Fibroblast of mammary gland (primary cell): ENCODE measurements around the gene DPP8.
A peak's percentile ranks its signal among the peaks of the same experiment; 100 is the strongest.
"Not testable (repeated sequence)": the region's sequence is repeated elsewhere in the genome, so short reads cannot be mapped to it uniquely, and the experiment has no call there.

Source experiments
- DNase-seq: peaks from one replicate; pipeline ENCODE4 v3.0.0-alpha.2; 2010; ENCODE audit warnings: low read depth
- H3K4me3 ChIP-seq: 2 replicates; pipeline ENCODE4 v1.5.1; 2011; ENCODE audit warnings: low read depth, mild to moderate bottlenecking, low read length, moderate library complexity; ENCODE audit not compliant: control insufficient read depth
- TF ChIP-seq, protein P1 (sequence below): conservative IDR thresholded peaks from 2 replicates; pipeline ENCODE4 v1.5.1; 2011; ENCODE audit warnings: low read depth, low read length, inconsistent platforms; ENCODE audit not compliant: control insufficient read depth, insufficient read depth

Gene DPP8

DNA sequence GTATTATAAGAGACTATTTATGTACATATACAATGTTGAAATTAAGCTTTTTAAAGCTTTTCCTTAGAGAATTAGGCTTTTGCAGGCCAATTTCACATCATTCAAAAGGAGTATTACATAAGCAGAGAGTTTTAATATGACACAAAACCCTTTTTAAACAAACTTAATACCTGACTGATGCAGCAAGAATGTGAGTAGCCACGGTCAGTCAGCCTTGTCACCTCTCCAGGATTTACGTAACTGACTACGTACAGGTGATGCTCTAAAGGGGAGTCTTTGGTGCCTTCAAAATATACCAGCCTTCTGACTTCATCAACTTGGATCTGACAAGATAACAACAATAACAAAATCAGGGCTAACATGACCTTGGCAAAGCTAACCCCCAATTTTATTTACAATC, 50.6 kb downstream of the DPP8 start:
- no peak overlapping the region for H3K4me3 ChIP-seq
- TF ChIP-seq, protein P1, sequence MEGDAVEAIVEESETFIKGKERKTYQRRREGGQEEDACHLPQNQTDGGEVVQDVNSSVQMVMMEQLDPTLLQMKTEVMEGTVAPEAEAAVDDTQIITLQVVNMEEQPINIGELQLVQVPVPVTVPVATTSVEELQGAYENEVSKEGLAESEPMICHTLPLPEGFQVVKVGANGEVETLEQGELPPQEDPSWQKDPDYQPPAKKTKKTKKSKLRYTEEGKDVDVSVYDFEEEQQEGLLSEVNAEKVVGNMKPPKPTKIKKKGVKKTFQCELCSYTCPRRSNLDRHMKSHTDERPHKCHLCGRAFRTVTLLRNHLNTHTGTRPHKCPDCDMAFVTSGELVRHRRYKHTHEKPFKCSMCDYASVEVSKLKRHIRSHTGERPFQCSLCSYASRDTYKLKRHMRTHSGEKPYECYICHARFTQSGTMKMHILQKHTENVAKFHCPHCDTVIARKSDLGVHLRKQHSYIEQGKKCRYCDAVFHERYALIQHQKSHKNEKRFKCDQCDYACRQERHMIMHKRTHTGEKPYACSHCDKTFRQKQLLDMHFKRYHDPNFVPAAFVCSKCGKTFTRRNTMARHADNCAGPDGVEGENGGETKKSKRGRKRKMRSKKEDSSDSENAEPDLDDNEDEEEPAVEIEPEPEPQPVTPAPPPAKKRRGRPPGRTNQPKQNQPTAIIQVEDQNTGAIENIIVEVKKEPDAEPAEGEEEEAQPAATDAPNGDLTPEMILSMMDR, result no peak
- peak; percentile 16 for DNase-seq

DNA sequence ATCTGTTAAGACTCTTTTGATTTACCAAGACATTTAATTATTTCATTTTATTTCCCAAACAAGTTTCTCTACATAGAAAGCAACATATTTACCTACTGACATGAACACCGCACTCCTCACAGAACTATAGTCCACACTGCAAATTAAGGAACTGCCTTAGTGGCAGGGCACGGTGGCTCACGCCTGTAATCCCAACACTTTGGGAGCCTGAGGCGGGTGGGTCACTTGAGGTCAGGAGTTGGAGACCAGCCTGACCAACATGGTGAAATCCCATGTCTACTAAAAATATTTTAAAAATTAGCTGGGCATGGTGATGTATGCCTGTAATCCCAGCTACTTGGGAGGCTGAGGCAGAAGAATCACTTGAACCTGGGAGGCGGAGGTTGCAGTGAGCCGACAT, 54.4 kb downstream of the DPP8 start:
- not testable (repeated sequence) for DNase-seq, H3K4me3 ChIP-seq

DNA sequence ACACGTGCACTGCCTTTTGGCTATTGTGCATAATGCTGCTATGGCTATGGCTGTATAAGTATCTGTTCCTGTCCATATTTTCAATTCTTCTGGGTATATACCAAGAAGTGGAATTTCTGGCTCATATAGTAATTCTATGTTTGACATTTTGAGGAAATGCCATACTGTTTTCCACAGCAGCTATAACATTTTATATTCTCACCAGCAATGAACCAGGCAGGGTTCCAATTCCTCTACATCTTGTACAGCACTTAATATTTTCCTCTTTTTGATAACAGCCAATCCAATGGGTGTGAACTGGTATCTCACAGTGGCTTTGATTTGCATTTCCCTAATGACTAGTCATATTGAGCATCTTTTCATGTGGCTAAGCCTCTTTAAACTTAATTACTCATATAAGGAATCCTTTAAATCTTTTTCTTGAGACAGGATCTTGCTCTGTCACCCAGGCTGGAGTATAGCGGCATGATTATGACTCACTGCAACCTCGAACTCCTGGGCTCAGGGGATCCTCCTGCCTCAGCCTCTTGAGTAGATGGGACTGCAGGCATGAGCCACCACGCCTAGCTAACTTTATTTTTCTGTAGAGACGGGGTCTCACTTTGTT, 56.6 kb downstream of the DPP8 start:
- no peak overlapping the region for H3K4me3 ChIP-seq
- DNase-seq, result peak; percentile 54
- TF ChIP-seq, protein P1, result no peak

- DNase-seq, H3K4me3 ChIP-seq: not testable (repeated sequence)
Measured at GRCh38 chr15:65455256-65455655, 62.2 kb downstream of the DPP8 start.

GRCh38 chr15:65451989-65452388, 65.5 kb downstream of the DPP8 start:
- H3K4me3 ChIP-seq, result no peak overlapping the region
- DNase-seq, result no peak
- TF ChIP-seq, protein P1, result no peak

GRCh38 chr15:65450556-65450955, 66.9 kb downstream of the DPP8 start:
- TF ChIP-seq, protein P1, result no peak
- DNase-seq, result no peak
- H3K4me3 ChIP-seq, result no peak overlapping the region

GRCh38 chr15:65447145-65447544, 70.3 kb downstream of the DPP8 start:
- no peak overlapping the region for H3K4me3 ChIP-seq
- TF ChIP-seq, protein P1, result no peak
- DNase-seq, result no peak

DNA sequence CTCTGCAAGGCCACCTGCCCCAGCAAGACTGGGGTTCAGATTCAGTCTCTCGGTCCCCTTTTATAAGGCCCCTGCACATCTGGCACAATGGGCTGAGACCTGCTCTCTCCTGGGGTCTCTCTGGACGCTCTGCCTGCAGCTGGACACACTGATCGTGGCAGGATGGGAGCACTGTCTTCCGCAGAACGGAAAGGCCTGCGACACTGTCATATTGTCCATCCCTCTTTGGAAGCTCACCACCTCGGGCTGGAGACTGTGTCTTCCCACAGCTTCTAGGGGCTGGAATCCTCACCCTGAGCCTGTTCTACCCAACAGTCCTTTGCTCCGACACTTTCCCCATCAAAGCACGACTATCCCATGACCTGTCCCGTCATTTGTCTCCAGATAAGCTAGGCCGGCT, 83.3 kb downstream of the DPP8 start:
- DNase-seq, result no peak
- no peak overlapping the region for H3K4me3 ChIP-seq
- TF ChIP-seq, protein P1, result no peak
